HEK293 (cell line): Measurements from ENCODE around the gene TNFSF4.

Experiments used
- CTCF ChIA-PET: fragments of 350-600 bp; formaldehyde crosslinking; extraction: SDS; loops from one replicate; lab custom pipeline; 2021; ENCODE audit warnings: antibody characterized with exemption; lab: Yijun Ruan, JAX
- POLR2A ChIA-PET: fragments of 300-600 bp; formaldehyde crosslinking; extraction: SDS; loops from one replicate; lab custom pipeline; 2020; ENCODE audit warnings: antibody characterized with exemption, inconsistent platforms; lab: Yijun Ruan, JAX
- H3K27ac ChIP-seq: fragments of 200-500 bp; sonication (Bioruptor generic); 2 replicates; pipeline ENCODE4 v1.5.1; 2014; ENCODE audit warnings: low read depth, low read length, control low read depth, inconsistent platforms; ENCODE audit errors: extremely low read depth
- H3K36me3 ChIP-seq, 2 experiments: fragments of 200-500 bp in 1 of 2; sonication (Bioruptor generic) in 1 of 2; 1 replicate in 1 of 2; 2 replicates in 1 of 2; pipeline ENCODE4 v1.5.1; 2014 to 2017; ENCODE audit warnings: inconsistent platforms in 2 of 2, low read length in 2 of 2; ENCODE audit not compliant: control insufficient read depth in 2 of 2, insufficient read depth in 1 of 2
- H3K4me1 ChIP-seq: fragments of 200-500 bp; sonication (Bioruptor generic); 2 replicates; pipeline ENCODE4 v1.5.1; 2014; ENCODE audit warnings: mild to moderate bottlenecking, low read length, inconsistent platforms; ENCODE audit not compliant: control insufficient read depth, insufficient read depth
- H3K4me3 ChIP-seq: 2 replicates; pipeline ENCODE4 v1.5.1; 2011; ENCODE audit warnings: low read depth, mild to moderate bottlenecking, control low read depth, low read length, moderate library complexity
- H3K9me3 ChIP-seq: fragments of 200-500 bp; sonication (Bioruptor generic); 2 replicates; pipeline ENCODE4 v1.5.1; 2014; ENCODE audit warnings: low read depth, low read length, inconsistent platforms; ENCODE audit not compliant: control insufficient read depth, insufficient read depth
- HOXC10 ChIP-seq: sonication (generic); formaldehyde crosslinking; IDR thresholded peaks from 2 replicates; pipeline ENCODE4 v1.8.1; 2023; ENCODE audit warnings: mild to moderate bottlenecking, missing genetic modification reagents
- KLF1 ChIP-seq: fragments of 450-650 bp; formaldehyde crosslinking; IDR thresholded peaks from 2 replicates; pipeline ENCODE4 v1.5.1; 2016; ENCODE audit warnings: missing biosample characterization, missing genetic modification characterization
- SCRT1 ChIP-seq: fragments of 450-650 bp; formaldehyde crosslinking; IDR thresholded peaks from 2 replicates; pipeline ENCODE4 v1.5.1; 2016; ENCODE audit warnings: missing biosample characterization, missing genetic modification characterization, borderline replicate concordance
- ZBTB21 ChIP-seq: fragments of 450-650 bp; formaldehyde crosslinking; IDR thresholded peaks from 2 replicates; pipeline ENCODE4 v1.5.1; 2017; ENCODE audit warnings: missing biosample characterization, missing genetic modification characterization
- ZEB2 ChIP-seq: fragments of 450-650 bp; formaldehyde crosslinking; IDR thresholded peaks from 2 replicates; pipeline ENCODE4 v1.5.1; 2016; ENCODE audit warnings: missing biosample characterization, missing genetic modification characterization
- ZNF138 ChIP-seq: fragments of 450-650 bp; formaldehyde crosslinking; IDR thresholded peaks from 2 replicates; pipeline ENCODE4 v1.5.1; 2016; ENCODE audit warnings: missing biosample characterization, missing genetic modification characterization, borderline replicate concordance
- ZNF211 ChIP-seq: fragments of 450-650 bp; formaldehyde crosslinking; IDR thresholded peaks from 2 replicates; pipeline ENCODE4 v1.5.1; 2016; ENCODE audit warnings: low read depth, missing biosample characterization, missing genetic modification characterization
- ZNF366 ChIP-seq: fragments of 450-650 bp; formaldehyde crosslinking; conservative IDR thresholded peaks from 2 replicates; pipeline ENCODE4 v1.5.1; 2016; ENCODE audit warnings: missing biosample characterization, missing genetic modification characterization
- ZNF548 ChIP-seq: fragments of 450-650 bp; formaldehyde crosslinking; IDR thresholded peaks from 2 replicates; pipeline ENCODE4 v1.5.1; 2016; ENCODE audit warnings: missing biosample characterization, missing genetic modification characterization
- ZNF707 ChIP-seq: fragments of 450-650 bp; formaldehyde crosslinking; IDR thresholded peaks from 2 replicates; pipeline ENCODE4 v1.5.1; 2016; ENCODE audit warnings: missing biosample characterization, missing genetic modification characterization
- TF ChIP-seq, protein P1 (sequence below): fragments of 450-650 bp; formaldehyde crosslinking; IDR thresholded peaks from 2 replicates; pipeline ENCODE4 v1.5.1; 2016; ENCODE audit warnings: missing biosample characterization, missing genetic modification characterization
- TF ChIP-seq, protein P2 (sequence below): fragments of 450-650 bp; formaldehyde crosslinking; IDR thresholded peaks from 2 replicates; pipeline ENCODE4 v1.5.1; 2016; ENCODE audit warnings: missing biosample characterization, missing genetic modification characterization
- TF ChIP-seq, protein P3 (sequence below): fragments of 450-650 bp; formaldehyde crosslinking; IDR thresholded peaks from 2 replicates; pipeline ENCODE4 v1.5.1; 2017; ENCODE audit warnings: missing biosample characterization, missing genetic modification characterization

The TNFSF4 gene

DNA sequence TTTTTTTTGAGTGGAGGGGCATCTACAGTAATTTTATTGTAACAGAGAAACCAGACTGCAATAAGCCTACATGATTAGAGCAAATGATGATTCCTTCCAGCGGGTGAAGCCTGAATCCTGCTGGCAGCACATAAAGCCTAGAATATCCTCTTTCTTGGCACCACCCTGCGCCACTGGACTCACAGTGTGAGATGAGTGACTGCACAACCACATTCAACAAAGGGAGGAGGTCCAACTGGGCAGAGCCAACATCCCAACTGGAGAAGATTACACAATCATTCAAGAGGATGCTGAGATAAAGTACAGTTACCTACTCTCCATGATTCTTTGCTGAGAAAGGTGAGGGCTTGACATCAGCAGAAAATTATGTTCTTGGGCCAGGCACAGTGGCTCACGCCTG is 67.4 kb downstream of the TNFSF4 start (continued):
- TF ChIP-seq, protein P1, sequence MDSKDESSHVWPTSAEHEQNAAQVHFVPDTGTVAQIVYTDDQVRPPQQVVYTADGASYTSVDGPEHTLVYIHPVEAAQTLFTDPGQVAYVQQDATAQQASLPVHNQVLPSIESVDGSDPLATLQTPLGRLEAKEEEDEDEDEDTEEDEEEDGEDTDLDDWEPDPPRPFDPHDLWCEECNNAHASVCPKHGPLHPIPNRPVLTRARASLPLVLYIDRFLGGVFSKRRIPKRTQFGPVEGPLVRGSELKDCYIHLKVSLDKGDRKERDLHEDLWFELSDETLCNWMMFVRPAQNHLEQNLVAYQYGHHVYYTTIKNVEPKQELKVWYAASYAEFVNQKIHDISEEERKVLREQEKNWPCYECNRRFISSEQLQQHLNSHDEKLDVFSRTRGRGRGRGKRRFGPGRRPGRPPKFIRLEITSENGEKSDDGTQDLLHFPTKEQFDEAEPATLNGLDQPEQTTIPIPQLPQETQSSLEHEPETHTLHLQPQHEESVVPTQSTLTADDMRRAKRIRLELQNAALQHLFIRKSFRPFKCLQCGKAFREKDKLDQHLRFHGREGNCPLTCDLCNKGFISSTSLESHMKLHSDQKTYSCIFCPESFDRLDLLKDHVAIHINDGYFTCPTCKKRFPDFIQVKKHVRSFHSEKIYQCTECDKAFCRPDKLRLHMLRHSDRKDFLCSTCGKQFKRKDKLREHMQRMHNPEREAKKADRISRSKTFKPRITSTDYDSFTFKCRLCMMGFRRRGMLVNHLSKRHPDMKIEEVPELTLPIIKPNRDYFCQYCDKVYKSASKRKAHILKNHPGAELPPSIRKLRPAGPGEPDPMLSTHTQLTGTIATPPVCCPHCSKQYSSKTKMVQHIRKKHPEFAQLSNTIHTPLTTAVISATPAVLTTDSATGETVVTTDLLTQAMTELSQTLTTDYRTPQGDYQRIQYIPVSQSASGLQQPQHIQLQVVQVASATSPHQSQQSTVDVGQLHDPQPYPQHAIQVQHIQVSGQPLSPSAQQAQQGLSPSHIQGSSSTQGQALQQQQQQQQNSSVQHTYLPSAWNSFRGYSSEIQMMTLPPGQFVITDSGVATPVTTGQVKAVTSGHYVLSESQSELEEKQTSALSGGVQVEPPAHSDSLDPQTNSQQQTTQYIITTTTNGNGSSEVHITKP (tag by site-specific recombination) = no peak
- TF ChIP-seq ZEB2 (no peak), ZNF548 (tag by site-specific recombination) (no peak), ZBTB21 (tag by site-specific recombination) (no peak), ZNF211 (tag by site-specific recombination) (no peak), ZNF707 (tag by site-specific recombination) (no peak), KLF1 (tag by site-specific recombination) (no peak), ZNF138 (tag by site-specific recombination) (no peak), SCRT1 (tag by site-specific recombination) (no peak)
- TF ChIP-seq, protein P2, sequence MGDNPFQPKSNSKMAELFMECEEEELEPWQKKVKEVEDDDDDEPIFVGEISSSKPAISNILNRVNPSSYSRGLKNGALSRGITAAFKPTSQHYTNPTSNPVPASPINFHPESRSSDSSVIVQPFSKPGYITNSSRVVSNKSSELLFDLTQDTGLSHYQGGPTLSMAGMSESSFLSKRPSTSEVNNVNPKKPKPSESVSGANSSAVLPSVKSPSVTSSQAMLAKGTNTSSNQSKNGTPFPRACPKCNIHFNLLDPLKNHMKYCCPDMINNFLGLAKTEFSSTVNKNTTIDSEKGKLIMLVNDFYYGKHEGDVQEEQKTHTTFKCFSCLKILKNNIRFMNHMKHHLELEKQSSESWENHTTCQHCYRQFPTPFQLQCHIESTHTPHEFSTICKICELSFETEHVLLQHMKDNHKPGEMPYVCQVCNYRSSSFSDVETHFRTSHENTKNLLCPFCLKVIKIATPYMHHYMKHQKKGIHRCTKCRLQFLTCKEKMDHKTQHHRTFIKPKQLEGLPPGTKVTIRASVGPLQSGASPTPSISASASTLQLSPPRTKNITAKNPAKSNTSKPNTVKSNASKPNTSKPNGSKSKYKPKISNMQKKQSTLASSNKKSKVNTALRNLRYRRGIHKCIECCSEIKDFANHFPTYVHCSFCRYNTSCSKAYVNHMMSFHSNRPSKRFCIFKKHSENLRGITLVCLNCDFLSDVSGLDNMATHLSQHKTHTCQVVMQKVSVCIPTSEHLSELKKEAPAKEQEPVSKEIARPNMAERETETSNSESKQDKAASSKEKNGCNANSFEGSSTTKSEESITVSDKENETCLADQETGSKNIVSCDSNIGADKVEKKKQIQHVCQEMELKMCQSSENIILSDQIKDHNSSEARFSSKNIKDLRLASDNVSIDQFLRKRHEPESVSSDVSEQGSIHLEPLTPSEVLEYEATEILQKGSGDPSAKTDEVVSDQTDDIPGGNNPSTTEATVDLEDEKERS (tag by site-specific recombination) = no peak
- TF ChIP-seq, protein P3, sequence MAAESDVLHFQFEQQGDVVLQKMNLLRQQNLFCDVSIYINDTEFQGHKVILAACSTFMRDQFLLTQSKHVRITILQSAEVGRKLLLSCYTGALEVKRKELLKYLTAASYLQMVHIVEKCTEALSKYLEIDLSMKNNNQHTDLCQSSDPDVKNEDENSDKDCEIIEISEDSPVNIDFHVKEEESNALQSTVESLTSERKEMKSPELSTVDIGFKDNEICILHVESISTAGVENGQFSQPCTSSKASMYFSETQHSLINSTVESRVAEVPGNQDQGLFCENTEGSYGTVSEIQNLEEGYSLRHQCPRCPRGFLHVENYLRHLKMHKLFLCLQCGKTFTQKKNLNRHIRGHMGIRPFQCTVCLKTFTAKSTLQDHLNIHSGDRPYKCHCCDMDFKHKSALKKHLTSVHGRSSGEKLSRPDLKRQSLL (tag by site-specific recombination) = no peak

DNA sequence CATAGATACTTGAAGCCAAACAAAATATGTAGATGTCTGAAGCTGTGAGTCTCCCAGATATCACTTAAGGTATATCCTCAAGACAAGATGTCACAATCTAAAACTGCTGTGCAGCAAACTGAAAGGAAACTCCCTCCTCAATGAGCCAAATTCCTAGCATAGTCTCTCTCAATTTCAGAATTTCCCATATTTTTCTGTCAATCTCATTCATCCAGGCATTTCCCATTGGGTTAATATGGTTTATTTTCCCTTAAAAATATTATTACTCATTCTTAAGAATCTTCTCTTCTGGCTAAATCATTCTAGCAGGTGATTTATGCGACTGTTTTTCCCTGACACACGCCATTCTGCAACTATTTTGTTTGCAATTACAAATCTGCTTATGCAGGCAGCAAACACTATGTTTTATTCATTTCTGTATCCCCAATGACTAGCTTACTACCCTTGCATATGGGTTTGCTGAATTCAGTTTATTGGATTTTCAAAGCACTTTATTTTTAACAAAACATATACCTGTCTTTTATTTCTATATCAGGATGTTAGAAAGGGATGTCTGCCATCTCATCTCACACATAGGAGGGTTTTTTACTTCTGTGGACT is 69.9 kb downstream of the TNFSF4 start:
- TF ChIP-seq ZNF366 (tag by site-specific recombination) = no peak
- TF ChIP-seq, protein P2 (tag by site-specific recombination) = no peak
- TF ChIP-seq HOXC10 (CRISPR knock-in tag) = no peak
- TF ChIP-seq, all 188 proteins: peak for 0
- no peaks in the 10 kb centered on the region for H3K9me3 ChIP-seq
- no peaks in the 10 kb centered on the region for H3K4me1 ChIP-seq
- no peak overlapping the region for H3K27ac ChIP-seq
- H3K4me3 ChIP-seq = no peak overlapping the region
- no peaks in the 10 kb centered on the region for H3K36me3 ChIP-seq
- ChIA-PET CTCF (no interaction called here), POLR2A (no interaction called here)
